Transverse colon (tissue), 4 donors: Measurements from ENCODE around the gene KLF11. TPM values are rescaled to one million over a fixed set of nuclear protein-coding genes. Genes with fewer than 3 reads are reported as not detected.

Experiments used
- DNase-seq: peaks from one replicate; pipeline ENCODE4 v3.0.0-alpha.2; 2019
- H3K27ac ChIP-seq, 4 donors: fragments of 200-600 bp; sonication (generic); 2 replicates each; pipeline ENCODE4 v1.5.1; 2016 to 2018; ENCODE audit warnings: inconsistent platforms in 4 of 4
- H3K27me3 ChIP-seq: fragments of 200-600 bp; sonication (generic); 2 replicates; pipeline ENCODE4 v1.5.1; 2017; ENCODE audit warnings: inconsistent platforms
- H3K36me3 ChIP-seq, 4 donors: fragments of 200-600 bp; sonication (generic); 2 replicates each; pipeline ENCODE4 v1.5.1; 2017 to 2019; ENCODE audit warnings: inconsistent platforms in 4 of 4
- H3K4me1 ChIP-seq, 4 donors: fragments of 200-600 bp; sonication (generic); 2 replicates each; pipeline ENCODE4 v1.5.1; 2017 to 2020; ENCODE audit warnings: inconsistent platforms in 4 of 4
- H3K4me3 ChIP-seq, 4 donors: fragments of 200-600 bp; sonication (generic); 1 replicate in 1 of 4; 2 replicates in 3 of 4; pipeline versions ENCODE4 v1.5.1 to v1.6.1; 2017 to 2019; ENCODE audit warnings: inconsistent platforms in 4 of 4
- H3K9me3 ChIP-seq, 2 donors: fragments of 200-600 bp; sonication (generic); 2 replicates each; pipeline ENCODE4 v1.5.1; 2017 to 2019; ENCODE audit warnings: inconsistent platforms in 2 of 2
- CTCF ChIP-seq, 5 experiments: fragments of 200-600 bp in 3 of 5; fragments of 450-650 bp in 2 of 5; sonication (generic) in 3 of 5; IDR thresholded peaks; 1 replicate in 2 of 5; 2 replicates in 3 of 5; pipeline ENCODE4 v1.5.1; 2016 to 2017; ENCODE audit warnings: antibody characterized with exemption in 5 of 5, inconsistent platforms in 3 of 5, mild to moderate bottlenecking in 2 of 5, moderate library complexity in 1 of 5
- EP300 ChIP-seq: sonication (generic); formaldehyde crosslinking; IDR thresholded peaks from one replicate; pipeline ENCODE4 v1.6.1; 2017; ENCODE audit warnings: antibody characterized with exemption, low read depth
- POLR2A ChIP-seq: fragments of 450-650 bp; IDR thresholded peaks from one replicate; pipeline ENCODE4 v1.6.1; 2016; ENCODE audit warnings: antibody characterized with exemption, mild to moderate bottlenecking, moderate library complexity
- POLR2AphosphoS5 ChIP-seq, 3 donors: sonication (generic); formaldehyde crosslinking; IDR thresholded peaks; one replicate each; pipeline ENCODE4 v1.6.1; 2016; ENCODE audit warnings: antibody characterized with exemption in 3 of 3
- WGBS, 2 donors: methylation state at CpG; one replicate each; pipeline ENCODE4 v1.1.5; 2018; ENCODE audit warnings: low coverage in 1 of 2; 5-methylcytosine and 5-hydroxymethylcytosine counted together
- in situ Hi-C, 4 donors: fragments of 200-750 bp; cut with MboI; loops; one replicate each; pipeline versions ENCODE4 v1.15.0 to v1.15.1; 2017; ENCODE audit warnings: low sequenced_read_pairs in 3 of 4, low pct_ligation_motif_present in 1 of 4, low pct_unique_long_range_greater_than_20kb in 1 of 4
- intact Hi-C: fragments of 100-400 bp; cut with DNase I; formaldehyde crosslinking; loops from one replicate; pipeline ENCODE4 v1.15.1; 2023; ENCODE audit warnings: low total_unique reads
- total RNA-seq, 4 donors: library from RNA; depleted of rRNA; stranded (reverse); fragments of >200 nt; gene quantifications; one replicate each; pipeline ENCODE4 v1.1.0, GENCODE V29; 2016

The KLF11 gene
- 10 to 100 TPM in 2 of 4 donors, 1 to 10 TPM in 2; 6.6 to 17.0 (median 10.5) TPM for total RNA-seq

- WGBS, 2 donors, result 0% methylated on average over 22 of the region's 104 CpGs; no CpG with 5 or more reads in 1 of the 2 donors
- no peaks in the 10 kb centered on the region for H3K27me3 ChIP-seq
- peak; percentile 94 for DNase-seq
- TF ChIP-seq POLR2AphosphoS5 (IDR thresholded peaks at IDR 0.05) (peak; percentile 52 to 60 (median 54)), EP300 (peak; percentile 81), CTCF (IDR thresholded peaks at IDR 0.05) (no peak), POLR2A (no peak)
- H3K27ac ChIP-seq, result peak within 1 kb of the TSS; percentile 96 to 99 (median 97)
- H3K36me3 ChIP-seq, result no peaks in the 10 kb centered on the region
- H3K4me3 ChIP-seq, result peak within 1 kb of the TSS; percentile 56 to 71 (median 63)
- intact Hi-C loops (loop anchor here (1.0 kb wide), 1 partner anchor 36 kb away; no protein-coding TSS in a partner anchor), in situ Hi-C loops (loop anchor here in 2 of 4 donors (10.0 kb wide), 1 partner anchor 239 kb away; no protein-coding TSS in a partner anchor)
- H3K4me1 ChIP-seq, result peaks cover 19 to 55% (median 39%) of the 10 kb centered on the region in 4 donors
- H3K9me3 ChIP-seq, result no peaks in the 10 kb centered on the region
Measured at GRCh38 chr2:10043256-10043905, at the start of gene KLF11. Gene KLF11 (plus strand): TSS chr2:10043550. CDS start chr2:10043717, 167 bp downstream.

GRCh38 chr2:9994462-9994861 is 48.9 kb upstream of the KLF11 start:
- no peak overlapping the region for H3K27ac ChIP-seq
- H3K4me3 ChIP-seq, result no peak overlapping the region
- TF ChIP-seq POLR2A (no peak), CTCF (IDR thresholded peaks at IDR 0.05) (no peak), POLR2AphosphoS5 (IDR thresholded peaks at IDR 0.05) (no peak), EP300 (no peak)
- H3K9me3 ChIP-seq, result no peaks in the 10 kb centered on the region
- peaks cover 0 to 9% (median 0%) of the 10 kb centered on the region in 4 donors for H3K4me1 ChIP-seq
- no peaks in the 10 kb centered on the region for H3K36me3 ChIP-seq
- DNase-seq, result no peak
- H3K27me3 ChIP-seq, result no peaks in the 10 kb centered on the region
- 88 to 93% methylated on average over 5 to 11 of the region's 11 CpGs for WGBS, 2 donors
- in situ Hi-C loops (no loop called here), intact Hi-C loops (no loop called here)

GRCh38 chr2:9995059-9995458 is 48.3 kb upstream of the KLF11 start:
- intact Hi-C loops, result no loop called here
- 91 to 93% methylated on average over 3 to 5 of the region's 5 CpGs for WGBS, 2 donors
- Histone ChIP-seq H3K36me3 (no peaks in the 10 kb centered on the region), H3K9me3 (no peaks in the 10 kb centered on the region), H3K27ac (no peak overlapping the region), H3K27me3 (no peaks in the 10 kb centered on the region), H3K4me1 (peaks cover 0 to 9% (median 0%) of the 10 kb centered on the region in 4 donors), H3K4me3 (no peak overlapping the region)
- TF ChIP-seq POLR2AphosphoS5 (IDR thresholded peaks at IDR 0.05) (no peak), CTCF (IDR thresholded peaks at IDR 0.05) (no peak), POLR2A (no peak), EP300 (no peak)
- in situ Hi-C loops, result no loop called here
- no peak for DNase-seq

GRCh38 chr2:9996321-9996720 is 47.0 kb upstream of the KLF11 start:
- intact Hi-C loops, result no loop called here
- no peaks in the 10 kb centered on the region for H3K36me3 ChIP-seq
- in situ Hi-C loops, result no loop called here
- peaks cover 0 to under 1% (median 0%) of the 10 kb centered on the region in 4 donors for H3K4me1 ChIP-seq
- no peak for DNase-seq
- no peak overlapping the region for H3K27ac ChIP-seq
- 91 to 92% methylated on average over 2 to 7 of the region's 7 CpGs for WGBS, 2 donors
- H3K9me3 ChIP-seq, result no peaks in the 10 kb centered on the region
- TF ChIP-seq CTCF (IDR thresholded peaks at IDR 0.05) (no peak), POLR2AphosphoS5 (IDR thresholded peaks at IDR 0.05) (no peak), EP300 (no peak), POLR2A (no peak)
- no peak overlapping the region for H3K4me3 ChIP-seq
- no peaks in the 10 kb centered on the region for H3K27me3 ChIP-seq
